22Rv1 (cell line): Measurements from ENCODE around the gene MROH7.

ENCODE experiments used
- H3K27ac ChIP-seq: fragments of 450-650 bp; 2 replicates; pipeline ENCODE4 v1.5.1; 2017
- CTCF ChIP-seq: fragments of 450-650 bp; IDR thresholded peaks from 2 replicates; pipeline ENCODE4 v1.5.1; 2017; ENCODE audit warnings: mild to moderate bottlenecking
- ZFX ChIP-seq: fragments of 450-650 bp; IDR thresholded peaks from 2 replicates; pipeline ENCODE4 v1.6.1; 2017; ENCODE audit warnings: antibody characterized with exemption, borderline replicate concordance

Gene MROH7

GRCh38 chr1:54658164-54658913 is 16.8 kb downstream of the MROH7 start:
- no peak overlapping the region for H3K27ac ChIP-seq
- TF ChIP-seq CTCF (no peak), ZFX (no peak)

- no peak overlapping the region for H3K27ac ChIP-seq
- TF ChIP-seq CTCF (no peak), ZFX (no peak)
Observed at GRCh38 chr1:54663725-54664124, 22.1 kb downstream of the MROH7 start.

- TF ChIP-seq CTCF (no peak), ZFX (no peak)
- H3K27ac ChIP-seq: no peak overlapping the region
Observed at GRCh38 chr1:54664364-54664763, 22.8 kb downstream of the MROH7 start.

GRCh38 chr1:54665852-54666251 is 24.3 kb downstream of the MROH7 start:
- no peak for TF ChIP-seq CTCF
- TF ChIP-seq ZFX: no peak
- H3K27ac ChIP-seq: no peak overlapping the region

- H3K27ac ChIP-seq: no peak overlapping the region
- no peak for TF ChIP-seq CTCF
- no peak for TF ChIP-seq ZFX
Observed at GRCh38 chr1:54666333-54666732, 24.7 kb downstream of the MROH7 start.

- no peak for TF ChIP-seq CTCF
- no peak for TF ChIP-seq ZFX
- no peak overlapping the region for H3K27ac ChIP-seq
Observed at GRCh38 chr1:54667797-54668196, 26.2 kb downstream of the MROH7 start.

- no peak overlapping the region for H3K27ac ChIP-seq
- TF ChIP-seq CTCF: no peak
- no peak for TF ChIP-seq ZFX
Observed at GRCh38 chr1:54668567-54668966, 27.0 kb downstream of the MROH7 start.
